Activated T-helper 1 cell treated with anti-CD3 and anti-CD28 coated beads, Interleukin-2, amount 50 U/mL, for 16 hours (primary cell): ENCODE results near the gene KCTD16.

ENCODE experiments used
- DNase-seq, 2 donors: peaks; one replicate each; pipeline ENCODE4 v3.0.0-alpha.2; 2020; ENCODE audit warnings: low read depth in 1 of 2, low spot score in 1 of 2

KCTD16 gene

GRCh38 chr5:144511580-144512072, 341.0 kb downstream of the KCTD16 start:
- DNase-seq = no peak

GRCh38 chr5:144522698-144523097, 352.0 kb downstream of the KCTD16 start:
- no peak for DNase-seq

GRCh38 chr5:144525000-144525399, 354.3 kb downstream of the KCTD16 start:
- no peak for DNase-seq

- DNase-seq = no peak
Measured at GRCh38 chr5:144531188-144531587, 360.5 kb downstream of the KCTD16 start.
